HG02610 (cell line): ENCODE results near the gene TOGARAM2.

ENCODE experiments used
- ATAC-seq: cut with Tn5 transposase; IDR thresholded peaks from one replicate; pipeline ENCODE4 v1.9.1; 2021; ENCODE audit warnings: mild to moderate bottlenecking, moderate library complexity; ENCODE audit not compliant: unreplicated experiment

Gene TOGARAM2

DNA sequence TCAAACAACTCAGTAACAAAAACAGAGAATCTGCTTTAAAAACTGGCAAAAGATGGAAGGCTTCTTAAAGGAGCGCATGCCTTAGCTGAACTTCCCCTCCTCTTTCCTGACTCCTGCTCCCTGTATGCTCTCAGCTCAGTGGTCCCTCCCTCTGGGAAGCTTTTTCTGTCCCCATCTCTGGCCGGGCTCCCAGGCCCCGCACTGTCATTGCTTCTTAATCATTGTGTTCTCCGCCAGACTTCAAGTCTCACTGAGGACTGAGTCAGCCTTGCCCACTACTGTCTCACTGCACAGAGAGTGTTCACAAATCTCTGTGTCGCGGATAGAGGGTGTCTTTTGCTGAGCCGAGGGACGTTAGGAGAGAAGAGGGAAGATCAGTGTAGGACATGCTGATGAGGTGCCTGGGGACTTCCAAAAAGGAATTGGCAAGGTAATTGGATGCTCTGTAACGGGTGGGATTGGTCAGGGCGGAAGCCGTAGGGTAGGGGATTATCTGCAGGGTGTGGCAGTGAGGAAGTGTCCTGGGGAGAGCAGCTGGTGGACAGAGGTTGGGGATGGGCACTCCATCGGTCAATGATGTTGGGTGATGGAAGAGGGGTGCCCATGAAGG lies 16.2 kb downstream of the TOGARAM2 start:
- ATAC-seq = no peak

DNA sequence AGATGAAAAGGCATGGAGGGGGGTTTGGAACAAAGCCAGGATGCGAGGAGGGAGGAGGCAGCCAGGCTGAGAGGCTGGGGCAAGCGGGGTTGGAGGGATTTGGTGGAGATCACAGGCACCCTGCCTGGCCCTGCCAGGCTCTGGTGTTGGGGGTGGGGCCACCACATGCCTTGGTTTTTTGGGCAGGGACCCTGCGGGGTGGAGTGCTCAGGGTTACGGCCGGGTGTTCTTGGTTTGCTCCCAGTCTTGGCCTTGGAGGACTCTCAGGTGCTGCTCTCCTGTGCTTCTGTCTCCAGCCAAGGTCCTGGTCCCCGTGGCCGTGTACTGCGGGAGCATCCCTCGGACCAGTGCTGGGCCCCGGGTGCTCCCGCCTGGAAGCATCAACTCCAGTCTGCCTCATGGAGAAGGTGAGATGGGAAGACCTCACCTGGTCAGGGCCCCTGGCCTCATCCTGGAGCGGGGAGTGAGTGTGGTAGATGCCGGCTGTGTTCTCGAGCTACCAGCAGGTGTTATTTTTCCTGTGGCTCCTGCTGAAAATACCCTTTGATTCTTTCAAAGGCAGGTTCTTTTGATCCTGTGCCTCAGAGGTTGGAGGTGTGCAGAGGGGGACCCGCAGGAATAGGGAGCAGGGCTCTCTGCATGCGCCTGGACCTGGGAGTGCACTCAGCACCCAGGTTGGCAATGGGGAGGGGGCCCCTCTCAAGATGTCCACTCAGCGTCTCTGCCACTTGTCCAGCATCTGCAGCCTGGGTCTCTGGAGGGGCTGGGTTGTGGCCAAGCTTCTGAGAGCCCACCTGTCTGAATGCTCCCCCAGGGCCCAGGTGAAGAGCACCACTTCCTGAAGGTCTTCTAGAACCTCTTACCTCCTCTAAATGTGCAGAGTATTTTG lies 17.0 kb downstream of the TOGARAM2 start:
- ATAC-seq = no peak

- peak; percentile 98 for ATAC-seq
Measured at GRCh38 chr2:29000481-29000880, 19.4 kb downstream of the TOGARAM2 start.

- no peak for ATAC-seq
Measured at GRCh38 chr2:29000956-29001355, 19.9 kb downstream of the TOGARAM2 start.

DNA sequence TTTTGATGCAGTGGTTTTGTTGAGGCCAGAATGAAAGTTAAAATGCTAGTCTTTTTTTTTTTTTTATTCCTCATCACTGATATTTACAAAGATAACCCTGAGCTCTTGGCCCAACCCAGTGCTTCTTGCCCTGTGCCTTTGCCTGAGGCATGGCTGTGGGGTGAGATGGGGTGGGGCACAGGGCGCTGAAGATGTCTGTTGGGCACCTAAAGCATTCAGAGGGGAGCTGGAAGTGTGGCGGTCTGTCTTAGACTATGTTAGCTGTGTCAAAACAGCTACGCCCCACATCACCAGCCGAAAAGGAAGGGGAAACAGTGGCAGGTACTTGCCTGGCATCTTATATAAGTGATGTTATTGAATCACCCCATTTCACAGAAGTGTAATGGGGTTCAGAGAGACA lies 20.7 kb downstream of the TOGARAM2 start:
- no peak for ATAC-seq

GRCh38 chr2:29004755-29005154 lies 23.7 kb downstream of the TOGARAM2 start:
- ATAC-seq = no peak

GRCh38 chr2:29005331-29005730 lies 24.2 kb downstream of the TOGARAM2 start:
- ATAC-seq = no peak

- ATAC-seq = no peak
Measured at GRCh38 chr2:29006092-29006979, 25.2 kb downstream of the TOGARAM2 start.

- no peak for ATAC-seq
Measured at GRCh38 chr2:29006980-29007301, 25.8 kb downstream of the TOGARAM2 start.

DNA sequence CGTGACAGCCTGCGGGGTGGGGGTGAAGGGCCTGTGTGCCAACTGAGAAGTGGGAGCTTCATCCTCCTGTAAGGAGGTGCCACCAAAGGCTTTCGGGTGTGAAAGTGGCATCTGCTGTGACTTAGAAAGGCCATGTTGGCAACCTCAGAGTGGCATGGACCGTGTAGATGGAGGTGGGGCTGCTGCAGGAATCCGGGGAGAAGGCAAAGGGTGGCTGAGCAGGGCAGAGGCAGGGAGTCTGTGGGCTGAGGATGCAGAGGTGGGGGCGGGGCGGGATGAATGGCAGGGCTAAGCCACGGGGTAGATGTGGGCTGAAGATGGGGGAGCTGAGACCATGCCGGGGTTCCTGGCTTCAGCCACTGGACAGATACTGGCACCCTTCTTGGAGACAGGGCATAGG lies 28.2 kb downstream of the TOGARAM2 start:
- ATAC-seq = no peak

- no peak for ATAC-seq
Measured at GRCh38 chr2:29009711-29010677, 28.9 kb downstream of the TOGARAM2 start.

DNA sequence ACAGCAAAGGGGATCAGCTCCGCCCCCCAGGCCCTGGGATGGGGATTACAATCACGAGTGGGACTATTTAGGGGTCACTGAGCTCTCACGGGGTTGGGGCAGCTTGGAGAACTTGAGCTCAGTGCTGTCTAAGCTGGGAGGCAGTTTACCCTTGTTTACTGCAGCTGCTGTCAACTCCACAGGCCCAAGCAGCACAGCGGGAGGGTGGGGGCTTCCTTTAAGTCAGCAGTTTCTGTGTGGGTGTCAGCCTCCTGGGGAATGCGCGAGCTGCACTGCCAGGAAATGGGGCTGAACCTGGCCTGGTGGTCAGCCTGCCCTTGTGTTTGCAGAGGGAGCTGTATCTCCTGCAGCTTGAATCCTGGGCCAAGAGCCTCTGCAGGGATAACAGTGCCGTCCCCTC lies 29.8 kb downstream of the TOGARAM2 start:
- ATAC-seq = no peak

- ATAC-seq = no peak
Measured at GRCh38 chr2:29011418-29012060, 30.4 kb downstream of the TOGARAM2 start.

GRCh38 chr2:29012211-29012681 lies 31.1 kb downstream of the TOGARAM2 start:
- ATAC-seq = no peak

DNA sequence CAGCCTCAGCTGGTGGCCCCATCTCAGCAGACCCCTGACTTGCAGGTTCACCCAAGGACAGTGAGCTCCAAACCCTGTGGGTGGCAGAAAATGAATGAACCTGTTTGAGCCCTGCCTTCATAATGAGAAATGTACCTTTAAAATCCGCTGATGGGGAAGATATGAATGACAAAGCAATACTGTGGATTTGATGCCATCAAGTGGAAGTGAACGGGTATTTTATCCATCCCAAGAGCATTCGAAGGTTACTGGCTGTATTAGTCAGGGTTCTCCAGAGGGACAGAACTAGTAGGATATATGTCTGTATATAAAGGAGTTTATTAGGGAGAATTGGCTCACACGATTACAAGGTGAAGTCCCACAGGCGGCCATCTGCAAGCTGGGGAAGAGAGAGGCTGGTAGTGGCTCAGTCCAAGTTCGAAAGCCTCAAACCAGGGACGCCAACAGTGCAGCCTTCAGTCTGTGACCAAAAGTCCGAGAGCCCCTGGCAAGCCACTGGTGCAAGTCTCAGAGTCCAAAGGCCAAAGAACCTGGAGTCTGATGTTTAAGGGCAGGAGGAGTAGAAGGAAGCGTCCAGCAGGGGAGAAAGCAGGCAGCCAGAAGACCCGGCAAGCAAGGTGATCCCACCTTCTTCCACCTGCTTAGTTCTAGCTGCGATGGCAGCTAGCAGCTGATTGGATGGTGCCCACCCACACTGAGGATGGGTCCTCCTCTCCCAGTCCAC lies 32.1 kb downstream of the TOGARAM2 start:
- no peak for ATAC-seq

DNA sequence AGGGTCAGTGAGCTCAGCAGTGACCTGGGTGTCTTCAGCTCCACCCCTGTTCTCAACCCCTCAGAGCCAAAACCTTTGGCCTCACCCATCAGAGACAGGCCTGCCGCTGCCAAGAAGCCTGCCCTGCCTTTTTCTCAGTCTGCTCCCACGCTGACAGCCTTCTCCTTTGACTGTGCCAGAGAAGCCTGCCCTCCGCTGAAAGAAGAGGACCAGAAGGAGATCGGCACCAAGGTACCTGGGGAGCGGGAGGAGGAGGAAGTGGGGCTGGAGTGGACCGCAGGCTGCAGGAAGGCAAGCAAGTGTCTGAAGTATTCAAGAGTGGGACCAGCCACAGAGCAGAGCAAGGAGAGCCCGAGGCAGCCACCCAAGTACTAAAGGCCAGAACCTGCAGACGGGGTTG lies 33.2 kb downstream of the TOGARAM2 start:
- peak; percentile 4 for ATAC-seq

- ATAC-seq = peak; percentile 50
Measured at GRCh38 chr2:29014811-29015421, 33.8 kb downstream of the TOGARAM2 start.

GRCh38 chr2:29015701-29016470 lies 34.8 kb downstream of the TOGARAM2 start:
- ATAC-seq = no peak
